Endothelial cell of umbilical vein (primary cell): ENCODE results near the gene MCC. TPM values are rescaled to one million over a fixed set of nuclear protein-coding genes. Genes with fewer than 3 reads are reported as not detected.

ENCODE experiments used
- BruUV-seq: library from RNA; stranded (reverse); fragments of 400-500 nt; replicated peaks from 2 replicates; lab custom pipeline; 2021; lab: Mats Ljungman, UMichigan
- CTCF ChIA-PET: fragments of 300-600, 350-600 bp; sonication (Branson Sonifier 250); formaldehyde crosslinking; loops from one replicate; lab custom pipeline; 2021; ENCODE audit warnings: antibody characterized with exemption, inconsistent platforms; lab: Charles Lee
- POLR2A ChIA-PET: fragments of 300-600, 350-600 bp; sonication (Branson Sonifier 250); formaldehyde crosslinking; loops from one replicate; lab custom pipeline; 2021; ENCODE audit warnings: antibody characterized with exemption, inconsistent platforms; lab: Charles Lee
- DNase-seq: peaks from one replicate; pipeline ENCODE4 v3.0.0-alpha.2; 2011; ENCODE audit warnings: low read depth, low spot score
- FAIRE-seq: peaks from 2 replicates; lab custom pipeline; 2011; peaks lifted over from hg19 to GRCh38; lab: Jason Lieb, UNC
- H2AFZ ChIP-seq: 2 replicates; pipeline ENCODE4 v1.6.0; 2012; ENCODE audit warnings: low read depth, low read length, control low read depth, inconsistent platforms
- H3K27ac ChIP-seq: 2 replicates; pipeline ENCODE4 v1.5.1; 2011; ENCODE audit warnings: low read depth, mild to moderate bottlenecking, control low read depth, low read length, moderate library complexity; ENCODE audit not compliant: insufficient read depth
- H3K27me3 ChIP-seq, 2 experiments: 2 replicates each; pipeline versions ENCODE4 v1.6.0 to v1.6.1; 2011; ENCODE audit warnings: low read length in 2 of 2, mixed read lengths in 1 of 2; ENCODE audit not compliant: control insufficient read depth in 2 of 2, insufficient read depth in 2 of 2
- H3K36me3 ChIP-seq, 2 experiments: 2 replicates in 1 of 2; 3 replicates in 1 of 2; pipeline ENCODE4 v1.5.1; 2011; ENCODE audit warnings: low read length in 2 of 2, mild to moderate bottlenecking in 1 of 2, moderate library complexity in 1 of 2; ENCODE audit not compliant: control insufficient read depth in 2 of 2, insufficient read depth in 2 of 2; ENCODE audit errors: extremely low read depth in 1 of 2
- H3K4me1 ChIP-seq: 3 replicates; pipeline ENCODE4 v1.5.1; 2011; ENCODE audit warnings: mild to moderate bottlenecking, low read length; ENCODE audit not compliant: control insufficient read depth, insufficient read depth; ENCODE audit errors: extremely low read depth
- H3K4me2 ChIP-seq: 2 replicates; pipeline ENCODE4 v1.6.1; 2011; ENCODE audit warnings: low read length, control low read depth, mixed read lengths; ENCODE audit not compliant: insufficient read depth
- H3K4me3 ChIP-seq, 3 experiments: fragments of 200-600 bp in 1 of 3; sonication (generic), shearing (Covaris generic) in 1 of 3; replicated peaks in 1 of 3; 2 replicates each; pipeline ENCODE4 v1.5.1; 2011 to 2016; ENCODE audit warnings: control low read depth in 3 of 3, low read length in 3 of 3, mild to moderate bottlenecking in 2 of 3, inconsistent platforms in 1 of 3, low read depth in 1 of 3, moderate library complexity in 1 of 3; ENCODE audit not compliant: insufficient read depth in 1 of 3
- H3K79me2 ChIP-seq: 2 replicates; pipeline ENCODE4 v1.6.0; 2012; ENCODE audit warnings: low read length, inconsistent platforms; ENCODE audit not compliant: control insufficient read depth, insufficient read depth
- H3K9ac ChIP-seq: replicated peaks from 2 replicates; pipeline ENCODE3; 2011; ENCODE audit warnings: low read length, control low read depth; ENCODE audit not compliant: insufficient read depth; ENCODE audit errors: extremely low read depth
- H3K9me1 ChIP-seq: replicated peaks from 3 replicates; pipeline ENCODE4 v1.6.0; 2011; ENCODE audit warnings: mild to moderate bottlenecking, low read length; ENCODE audit not compliant: control insufficient read depth, insufficient read depth; ENCODE audit errors: extremely low read depth
- H3K9me3 ChIP-seq: replicated peaks from 2 replicates; pipeline ENCODE4 v1.5.1; 2012; ENCODE audit warnings: low read length, inconsistent platforms; ENCODE audit not compliant: control insufficient read depth, insufficient read depth
- H4K20me1 ChIP-seq: replicated peaks from 2 replicates; pipeline ENCODE3; 2011; ENCODE audit warnings: mild to moderate bottlenecking, low read length; ENCODE audit not compliant: control insufficient read depth, insufficient read depth; ENCODE audit errors: extremely low read depth
- CTCF ChIP-seq, 2 donors: IDR thresholded peaks; 1 replicate in 1 of 2; 2 replicates in 1 of 2; pipeline ENCODE4 v1.5.1; 2011; ENCODE audit warnings: low read length in 2 of 2, mild to moderate bottlenecking in 2 of 2, moderate library complexity in 2 of 2, control low read depth in 1 of 2, inconsistent platforms in 1 of 2, low read depth in 1 of 2; ENCODE audit not compliant: insufficient read depth in 1 of 2; ENCODE audit errors: extremely low read depth in 1 of 2
- EZH2 ChIP-seq: IDR thresholded peaks from 2 replicates; pipeline ENCODE4 v1.6.1; 2012; ENCODE audit warnings: borderline replicate concordance, low read depth, mild to moderate bottlenecking, moderate library complexity, low read length, inconsistent platforms; ENCODE audit not compliant: severe bottlenecking
- FOS ChIP-seq: IDR thresholded peaks from 2 replicates; pipeline ENCODE4 v1.6.1; 2011; ENCODE audit warnings: mild to moderate bottlenecking, low read length, moderate library complexity, borderline replicate concordance; ENCODE audit not compliant: insufficient read depth
- GATA2 ChIP-seq: IDR thresholded peaks from 2 replicates; pipeline ENCODE4 v1.7.0; 2011; ENCODE audit warnings: low read depth, mild to moderate bottlenecking, moderate library complexity, mixed read lengths, low read length; ENCODE audit not compliant: insufficient read length, insufficient read depth
- dilution Hi-C: fragments of 300-500 bp; cut with MboI; formaldehyde crosslinking; loops from one replicate; pipeline ENCODE4 v1.15.0; 2019; ENCODE audit warnings: low sequenced_read_pairs; ENCODE audit not compliant: extremely low pct_ligation_motif_present
- intact Hi-C: fragments of 100-400 bp; cut with micrococcal nuclease; formaldehyde crosslinking; loops from one replicate; pipeline ENCODE4 v1.10.0; 2022
- polyA plus RNA-seq, 4 experiments: library from polyadenylated mRNA; depleted of rRNA in 3 of 4; stranded (reverse) in 3 of 4; unstranded in 1 of 4; fragments of >200 nt; gene quantifications; 2 replicates each; pipeline versions ENCODE4 v1.2.1 to v1.2.3, GENCODE V29; 2011 to 2012; ENCODE audit warnings: missing spikeins in 1 of 4
- total RNA-seq: library from RNA; stranded (reverse); gene quantifications from 2 replicates; pipeline ENCODE4 v1.2.3, GENCODE V29; 2021

Gene MCC
- total and polyA plus RNA-seq, 2 donors (not counting 3 experiments of a cell fraction or from before 2014, with no cell fraction given): 6.9 to 27.5 TPM

- CTCF ChIA-PET: interaction anchor here (0.8 to 2.2 kb wide), 22 partner anchors 11 to 318 kb away, joined by 3 to 16 read pairs (median 4); no protein-coding TSS in a partner anchor
These were observed 194.3 kb downstream of the MCC start for GRCh38 chr5:113293975-113294310.

More at GRCh38 chr5:113293975-113294310, 194.3 kb downstream of the MCC start:
- Histone ChIP-seq H3K4me1 (peaks cover 31% of the 10 kb centered on the region), H3K4me3 (peak overlapping the region; percentile 52 to 86 (median 54)), H3K79me2 (peaks cover 23% of the 10 kb centered on the region), H4K20me1 (no peaks in the 10 kb centered on the region), H3K27me3 (no peaks in the 10 kb centered on the region), H3K9me1 (no peaks in the 10 kb centered on the region), H2AFZ (peak overlapping the region; percentile 96), H3K9ac (peak overlapping the region; percentile 77), H3K4me2 (peak overlapping the region; percentile 89), H3K9me3 (no peaks in the 10 kb centered on the region), H3K27ac (peak overlapping the region; percentile 65), H3K36me3 (no peaks in the 10 kb centered on the region)
- FAIRE-seq (peak; percentile 90), DNase-seq (peak; percentile 68)
- POLR2A ChIA-PET: interaction anchor here (1.1 kb wide), 2 partner anchors 13 to 76 kb away, joined by 4 to 6 read pairs; no protein-coding TSS in a partner anchor
- BruUV-seq: no TSS peak
- intact Hi-C loops (loop anchor here (1.0 to 5.0 kb wide), 7 partner anchors 23 to 235 kb away; no protein-coding TSS in a partner anchor), dilution Hi-C loops (no loop called here)
- no peak for TF ChIP-seq FOS
- TF ChIP-seq EZH2: no peak
- no peak for TF ChIP-seq CTCF (IDR thresholded peaks at IDR 0.05; ENCODE audit: extremely low read depth in 1 of 2, insufficient read depth in 1 of 2, low read depth in 1 of 2, low read length in 2 of 2)
- no peak for TF ChIP-seq GATA2
